HFF-Myc (cell line): ENCODE measurements around the gene C6orf89.

Experiments
- DNase-seq: peaks from one replicate; pipeline ENCODE4 v3.0.0-alpha.2; 2011; ENCODE audit warnings: low read depth; ENCODE audit errors: extremely low read depth
- H3K4me3 ChIP-seq: replicated peaks from 2 replicates; pipeline ENCODE4 v1.5.1; 2011; ENCODE audit warnings: low read depth, mild to moderate bottlenecking, control low read depth, low read length
- CTCF ChIP-seq: IDR thresholded peaks from 2 replicates; pipeline ENCODE4 v1.5.1; 2012; ENCODE audit warnings: mild to moderate bottlenecking, low read depth, low read length, control low read depth; ENCODE audit errors: missing control alignments

The C6orf89 gene

GRCh38 chr6:36959555-36960250 is 74.0 kb downstream of the C6orf89 start:
- no peak overlapping the region for H3K4me3 ChIP-seq
- no peak for DNase-seq
- no peak for TF ChIP-seq CTCF

GRCh38 chr6:36961441-36962435 is 76.0 kb downstream of the C6orf89 start:
- DNase-seq: no peak
- TF ChIP-seq CTCF: no peak
- H3K4me3 ChIP-seq: no peak overlapping the region

GRCh38 chr6:36962874-36963273 is 77.1 kb downstream of the C6orf89 start:
- TF ChIP-seq CTCF: no peak
- H3K4me3 ChIP-seq: no peak overlapping the region
- DNase-seq: peak; percentile 29

- no peak for TF ChIP-seq CTCF
- no peak overlapping the region for H3K4me3 ChIP-seq
- DNase-seq: no peak
These were observed 77.9 kb downstream of the C6orf89 start for GRCh38 chr6:36963451-36964290.

- no peak for TF ChIP-seq CTCF
- DNase-seq: no peak
These were observed 78.6 kb downstream of the C6orf89 start for GRCh38 chr6:36964349-36964748.

GRCh38 chr6:36964908-36965307 is 79.2 kb downstream of the C6orf89 start:
- no peak overlapping the region for H3K4me3 ChIP-seq
- no peak for TF ChIP-seq CTCF
- DNase-seq: no peak

More at GRCh38 chr6:36964349-36964748, 78.6 kb downstream of the C6orf89 start:
- H3K4me3 ChIP-seq: no peak overlapping the region
